K562 (cell line): Measurements from ENCODE around the gene GPR142.

Experiments used
- ARNT ChIP-seq, 2 experiments: fragments of 450-650 bp; IDR thresholded peaks; 2 replicates each; pipeline ENCODE4 v1.6.1; 2016; ENCODE audit warnings: mild to moderate bottlenecking in 1 of 2
- FOSL1 ChIP-seq: fragments of 200-800 bp; sonication (Bioruptor generic); conservative IDR thresholded peaks from 2 replicates; pipeline ENCODE4 v1.6.1; 2016; ENCODE audit warnings: missing genetic modification characterization, missing compliant biosample characterization
- GMEB1 ChIP-seq: fragments of 250-450 bp; sonication (Bioruptor Pico); IDR thresholded peaks from 2 replicates; pipeline ENCODE4 v1.4.0; 2020; ENCODE audit warnings: mild to moderate bottlenecking
- NCOA6 ChIP-seq: fragments of 450-650 bp; IDR thresholded peaks from 2 replicates; pipeline ENCODE4 v1.6.1; 2017; ENCODE audit warnings: mild to moderate bottlenecking
- POLR2A ChIP-seq: fragments of 450-650 bp; conservative IDR thresholded peaks from 2 replicates; pipeline ENCODE4 v1.6.1; 2016
- POLR2AphosphoS5 ChIP-seq: IDR thresholded peaks from 2 replicates; pipeline ENCODE4 v1.6.1; 2011; ENCODE audit warnings: mild to moderate bottlenecking, low read depth, low read length, moderate library complexity; ENCODE audit not compliant: control insufficient read depth, insufficient read depth
- PRDM10 ChIP-seq: fragments of 450-650 bp; IDR thresholded peaks from 2 replicates; pipeline ENCODE4 v1.6.1; 2018; ENCODE audit not compliant: partially characterized antibody
- ZNF217 ChIP-seq: sonication (generic); formaldehyde crosslinking; IDR thresholded peaks from 2 replicates; pipeline ENCODE4 v1.8.0; 2022; ENCODE audit warnings: mild to moderate bottlenecking, missing genetic modification reagents
- ZNF445 ChIP-seq: fragments of 250-450 bp; sonication (Bioruptor Pico); IDR thresholded peaks from 2 replicates; pipeline ENCODE4 v1.4.0; 2020; ENCODE audit warnings: low read depth, mild to moderate bottlenecking, moderate library complexity
- ZNF764 ChIP-seq: fragments of 250-450 bp; sonication (Bioruptor Pico); IDR thresholded peaks from 2 replicates; pipeline ENCODE4 v1.4.0; 2020; ENCODE audit warnings: low read depth, mild to moderate bottlenecking, moderate library complexity
- TF ChIP-seq, protein P1 (sequence below), 3 experiments: IDR thresholded peaks in 2 of 3; conservative IDR thresholded peaks in 1 of 3; 2 replicates each; pipeline ENCODE4 v1.5.1; 2011 to 2012; ENCODE audit warnings: low read length in 3 of 3, mild to moderate bottlenecking in 3 of 3, control low read depth in 2 of 3, improper control_type of control experiment in 1 of 3, inconsistent platforms in 1 of 3, low read depth in 1 of 3, mixed read lengths in 1 of 3, moderate library complexity in 1 of 3; ENCODE audit not compliant: insufficient read depth in 2 of 3

DNA sequence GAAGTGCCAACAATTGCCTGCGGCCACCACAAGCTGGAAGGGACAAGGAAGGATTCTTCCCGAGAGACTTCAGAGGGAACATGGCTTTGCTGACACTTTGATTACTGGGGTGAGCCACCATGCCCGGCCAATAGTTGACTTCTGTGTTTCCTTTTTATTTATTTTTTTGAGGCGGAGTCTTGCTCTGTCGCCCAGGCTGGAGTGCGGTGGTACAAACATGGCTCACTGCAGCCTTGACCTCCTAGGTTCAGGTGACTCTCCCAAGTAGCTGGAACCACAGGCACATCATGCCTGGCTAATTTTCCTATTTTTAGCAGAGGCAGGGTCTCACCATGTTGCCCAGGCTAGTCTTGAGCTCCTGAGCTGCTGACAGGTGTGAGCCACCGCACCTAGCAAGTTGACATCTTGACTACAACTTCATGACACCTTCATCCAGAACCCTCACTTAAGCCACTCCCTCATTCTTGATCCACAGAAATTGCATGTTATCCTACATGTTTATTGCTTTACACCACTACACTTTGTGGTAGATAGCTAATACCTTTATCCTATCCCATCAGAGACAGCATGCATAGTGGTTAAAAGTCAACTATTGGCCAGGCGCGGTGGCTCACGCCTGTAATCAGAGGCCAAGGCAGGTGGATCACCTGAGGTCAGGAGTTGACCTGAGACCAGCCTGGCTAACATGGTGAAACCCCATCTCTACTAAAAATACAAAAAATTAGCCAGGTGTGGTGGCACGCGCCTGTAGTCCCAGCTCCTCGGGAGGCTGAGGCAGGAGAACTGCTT lies 48.5 kb downstream of the GPR142 start:
- TF ChIP-seq, protein P1, sequence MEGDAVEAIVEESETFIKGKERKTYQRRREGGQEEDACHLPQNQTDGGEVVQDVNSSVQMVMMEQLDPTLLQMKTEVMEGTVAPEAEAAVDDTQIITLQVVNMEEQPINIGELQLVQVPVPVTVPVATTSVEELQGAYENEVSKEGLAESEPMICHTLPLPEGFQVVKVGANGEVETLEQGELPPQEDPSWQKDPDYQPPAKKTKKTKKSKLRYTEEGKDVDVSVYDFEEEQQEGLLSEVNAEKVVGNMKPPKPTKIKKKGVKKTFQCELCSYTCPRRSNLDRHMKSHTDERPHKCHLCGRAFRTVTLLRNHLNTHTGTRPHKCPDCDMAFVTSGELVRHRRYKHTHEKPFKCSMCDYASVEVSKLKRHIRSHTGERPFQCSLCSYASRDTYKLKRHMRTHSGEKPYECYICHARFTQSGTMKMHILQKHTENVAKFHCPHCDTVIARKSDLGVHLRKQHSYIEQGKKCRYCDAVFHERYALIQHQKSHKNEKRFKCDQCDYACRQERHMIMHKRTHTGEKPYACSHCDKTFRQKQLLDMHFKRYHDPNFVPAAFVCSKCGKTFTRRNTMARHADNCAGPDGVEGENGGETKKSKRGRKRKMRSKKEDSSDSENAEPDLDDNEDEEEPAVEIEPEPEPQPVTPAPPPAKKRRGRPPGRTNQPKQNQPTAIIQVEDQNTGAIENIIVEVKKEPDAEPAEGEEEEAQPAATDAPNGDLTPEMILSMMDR (IDR thresholded peaks at IDR 0.05 in 2 of 3, conservative IDR thresholded peaks at IDR 0.05 in 1 of 3; ENCODE audit: insufficient read depth in 2 of 3, low read depth in 1 of 3, low read length in 3 of 3): no peak
- TF ChIP-seq FOSL1 (tag): no peak
- TF ChIP-seq POLR2A: no peak
- no peak for TF ChIP-seq GMEB1 (CRISPR knock-in tag)
- no peak for TF ChIP-seq POLR2AphosphoS5
- TF ChIP-seq ZNF764: no peak
- TF ChIP-seq ARNT (IDR thresholded peaks at IDR 0.05): no peak
- no peak for TF ChIP-seq PRDM10
- TF ChIP-seq ZNF217 (CRISPR knock-in tag): no peak
- no peak for TF ChIP-seq ZNF445 (CRISPR knock-in tag)
- TF ChIP-seq NCOA6: no peak
